Ascending aorta (tissue), 2 donors: ENCODE measurements around the gene SLC1A1. TPM values are rescaled to one million over a fixed set of nuclear protein-coding genes. Genes with fewer than 3 reads are reported as not detected.

ENCODE experiments used
- DNase-seq, 2 donors: peaks; one replicate each; pipeline ENCODE4 v3.0.0-alpha.2; 2019; ENCODE audit warnings: low spot score in 2 of 2
- H3K27ac ChIP-seq, 2 donors: fragments of 200-600 bp; sonication (generic); one replicate each; pipeline ENCODE4 v1.5.1; 2016 to 2017; ENCODE audit warnings: mild to moderate bottlenecking in 1 of 2
- H3K27me3 ChIP-seq: fragments of 200-600 bp; sonication (generic); one replicate; pipeline ENCODE4 v1.5.1; 2017
- H3K36me3 ChIP-seq, 2 donors: fragments of 200-600 bp; sonication (generic); one replicate each; pipeline ENCODE4 v1.5.1; 2016
- H3K4me1 ChIP-seq, 2 donors: fragments of 200-600 bp; sonication (generic); one replicate each; pipeline ENCODE4 v1.5.1; 2016 to 2017; ENCODE audit warnings: mild to moderate bottlenecking in 1 of 2
- H3K4me3 ChIP-seq, 2 donors: fragments of 200-600 bp; sonication (generic); one replicate each; pipeline ENCODE4 v1.5.1; 2016 to 2017; ENCODE audit warnings: mild to moderate bottlenecking in 1 of 2
- H3K9me3 ChIP-seq, 2 donors: fragments of 200-600 bp; sonication (generic); one replicate each; pipeline ENCODE4 v1.5.1; 2016
- intact Hi-C: fragments of 100-400 bp; cut with DNase I; formaldehyde crosslinking; loops from one replicate; pipeline ENCODE4 v1.15.1; 2023
- total RNA-seq: library from RNA; depleted of rRNA; stranded (reverse); fragments of >200 nt; gene quantifications from one replicate; pipeline ENCODE4 v1.1.0, GENCODE V29; 2016
- TF ChIP-seq, protein P1 (sequence below), 3 experiments: fragments of 200-600 bp in 2 of 3; fragments of 450-650 bp in 1 of 3; sonication (generic) in 2 of 3; IDR thresholded peaks; one replicate each; pipeline ENCODE4 v1.5.1; 2016 to 2019; ENCODE audit warnings: antibody characterized with exemption in 3 of 3, mild to moderate bottlenecking in 1 of 3, moderate library complexity in 1 of 3

Gene SLC1A1
- total RNA-seq, 1 donor from 2014 or later, result 6.5 TPM

DNA sequence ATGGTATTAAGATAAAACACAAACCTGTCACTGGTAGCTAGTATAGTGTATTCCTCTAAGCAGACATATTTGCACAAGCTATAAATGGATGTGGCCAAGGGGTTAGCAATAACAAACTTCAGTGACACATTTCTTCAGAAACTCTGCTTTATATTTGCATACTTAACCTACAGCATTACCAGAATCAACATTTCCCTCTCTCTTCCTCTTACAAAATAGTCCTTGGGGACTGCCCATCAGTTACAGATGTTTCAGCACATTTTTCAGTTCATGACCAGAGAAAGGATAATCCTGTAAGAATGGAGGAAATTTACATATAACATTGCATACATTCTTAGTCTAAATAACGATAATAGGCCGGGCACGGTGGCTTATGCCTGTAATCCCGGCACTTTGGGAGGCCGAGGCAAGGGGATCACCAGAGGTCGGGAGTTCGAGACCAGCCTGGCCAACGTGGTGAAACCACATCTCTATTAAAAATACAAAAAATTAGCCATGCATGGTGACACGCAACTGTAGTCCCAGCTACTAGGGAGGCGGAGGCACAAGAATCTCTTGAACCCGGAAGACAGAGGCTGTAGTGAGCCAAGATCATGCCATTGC is 25.3 kb upstream of the SLC1A1 start:
- no peak for DNase-seq
- Histone ChIP-seq H3K27me3 (no peaks in the 10 kb centered on the region), H3K4me3 (no peak overlapping the region), H3K4me1 (no peaks in the 10 kb centered on the region), H3K27ac (no peak overlapping the region), H3K9me3 (peaks cover 0 to 4% of the 10 kb centered on the region in 2 donors), H3K36me3 (no peaks in the 10 kb centered on the region)
- intact Hi-C loops, result no loop called here
- TF ChIP-seq, protein P1, sequence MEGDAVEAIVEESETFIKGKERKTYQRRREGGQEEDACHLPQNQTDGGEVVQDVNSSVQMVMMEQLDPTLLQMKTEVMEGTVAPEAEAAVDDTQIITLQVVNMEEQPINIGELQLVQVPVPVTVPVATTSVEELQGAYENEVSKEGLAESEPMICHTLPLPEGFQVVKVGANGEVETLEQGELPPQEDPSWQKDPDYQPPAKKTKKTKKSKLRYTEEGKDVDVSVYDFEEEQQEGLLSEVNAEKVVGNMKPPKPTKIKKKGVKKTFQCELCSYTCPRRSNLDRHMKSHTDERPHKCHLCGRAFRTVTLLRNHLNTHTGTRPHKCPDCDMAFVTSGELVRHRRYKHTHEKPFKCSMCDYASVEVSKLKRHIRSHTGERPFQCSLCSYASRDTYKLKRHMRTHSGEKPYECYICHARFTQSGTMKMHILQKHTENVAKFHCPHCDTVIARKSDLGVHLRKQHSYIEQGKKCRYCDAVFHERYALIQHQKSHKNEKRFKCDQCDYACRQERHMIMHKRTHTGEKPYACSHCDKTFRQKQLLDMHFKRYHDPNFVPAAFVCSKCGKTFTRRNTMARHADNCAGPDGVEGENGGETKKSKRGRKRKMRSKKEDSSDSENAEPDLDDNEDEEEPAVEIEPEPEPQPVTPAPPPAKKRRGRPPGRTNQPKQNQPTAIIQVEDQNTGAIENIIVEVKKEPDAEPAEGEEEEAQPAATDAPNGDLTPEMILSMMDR (IDR thresholded peaks at IDR 0.05), result no peak

DNA sequence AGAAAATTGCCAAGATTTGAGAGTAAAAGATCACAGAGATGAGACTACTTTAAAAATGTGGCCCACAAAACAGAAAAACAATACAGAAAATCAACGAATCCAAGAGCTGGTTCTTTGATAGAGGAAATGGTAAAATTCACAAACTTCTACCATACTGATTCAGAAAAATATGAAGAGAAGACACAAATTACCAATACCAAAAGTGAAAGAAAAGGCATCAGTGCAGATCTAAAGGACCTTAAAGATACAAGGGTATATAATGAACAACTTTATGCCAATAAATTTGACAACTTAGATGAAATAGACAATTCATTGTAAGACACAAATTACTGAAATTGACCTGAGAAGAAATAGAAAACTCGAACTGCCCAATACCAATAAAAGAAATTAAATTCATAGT is 24.4 kb upstream of the SLC1A1 start:
- Histone ChIP-seq H3K27ac (no peak overlapping the region), H3K4me1 (no peaks in the 10 kb centered on the region), H3K9me3 (peaks cover 0 to 4% of the 10 kb centered on the region in 2 donors), H3K27me3 (no peaks in the 10 kb centered on the region), H3K36me3 (no peaks in the 10 kb centered on the region), H3K4me3 (no peak overlapping the region)
- intact Hi-C loops, result no loop called here
- DNase-seq, result no peak
- TF ChIP-seq, protein P1 (IDR thresholded peaks at IDR 0.05), result no peak

DNA sequence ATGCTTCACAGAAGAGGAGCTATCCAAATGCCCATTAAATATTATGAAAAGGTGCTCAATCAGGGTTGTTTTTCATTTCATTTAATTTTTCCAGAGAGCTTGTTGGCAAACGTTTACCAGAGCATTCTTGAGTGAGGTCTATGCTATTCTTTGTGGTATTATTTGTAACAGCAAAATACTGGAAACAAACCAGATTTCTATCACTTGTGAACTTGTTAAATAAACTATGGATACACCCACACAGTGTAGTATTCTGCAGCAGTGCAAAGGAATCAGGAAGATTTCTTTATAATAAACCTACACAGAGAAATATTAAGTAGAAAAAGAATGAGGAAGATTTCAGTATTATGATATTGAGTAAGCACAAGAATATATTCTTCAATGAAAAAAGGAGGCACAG is 15.0 kb upstream of the SLC1A1 start:
- TF ChIP-seq, protein P1 (IDR thresholded peaks at IDR 0.05), result no peak
- Histone ChIP-seq H3K27ac (no peak overlapping the region), H3K9me3 (no peaks in the 10 kb centered on the region), H3K4me1 (no peaks in the 10 kb centered on the region), H3K36me3 (no peaks in the 10 kb centered on the region), H3K27me3 (no peaks in the 10 kb centered on the region), H3K4me3 (no peak overlapping the region)
- intact Hi-C loops, result no loop called here
- DNase-seq, result no peak

DNA sequence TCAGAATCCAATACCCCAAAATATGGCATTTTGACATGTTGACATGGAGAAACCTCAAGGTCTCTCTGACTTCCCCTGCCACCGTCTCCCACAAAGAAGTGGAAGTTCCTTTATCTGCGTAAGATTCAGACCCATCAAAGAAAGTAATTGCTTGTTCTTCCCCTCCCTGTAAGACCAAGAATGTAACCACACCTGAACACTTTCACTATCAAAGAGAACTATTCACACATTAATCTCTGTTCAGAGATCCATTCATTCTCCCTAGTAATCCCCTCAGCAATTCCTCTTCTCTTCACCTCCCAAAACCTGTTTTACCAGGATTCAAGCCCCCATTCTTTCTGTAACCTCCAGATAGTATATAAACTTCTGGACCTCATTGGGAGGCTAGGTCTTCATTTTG is 4.1 kb upstream of the SLC1A1 start:
- no peaks in the 10 kb centered on the region for H3K9me3 ChIP-seq
- no peak overlapping the region for H3K4me3 ChIP-seq
- intact Hi-C loops, result no loop called here

DNA sequence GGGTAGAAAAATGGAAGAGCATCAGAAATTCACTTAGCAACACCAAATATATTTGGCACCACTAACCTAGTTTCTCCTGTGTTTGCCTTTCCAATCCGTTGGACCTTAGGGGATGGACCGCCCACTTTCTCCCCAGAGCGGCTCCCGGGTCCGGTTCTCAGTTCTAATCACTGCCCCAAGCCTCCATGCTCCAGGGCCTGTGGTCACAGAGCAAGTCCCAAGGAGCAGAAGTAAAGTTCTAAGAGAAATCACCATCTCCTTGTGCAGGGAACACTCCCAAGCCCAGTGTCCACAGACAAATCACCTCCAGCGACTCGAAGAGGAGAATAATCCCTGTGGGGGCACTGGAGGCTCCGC is 728 bp upstream of the SLC1A1 start:
- peak overlapping the region; percentile 67 to 87 for H3K4me3 ChIP-seq
- peaks cover 0 to 6% of the 10 kb centered on the region in 2 donors for H3K4me1 ChIP-seq
- H3K27ac ChIP-seq, result peak overlapping the region; percentile 81 to 84
- H3K27me3 ChIP-seq, result no peaks in the 10 kb centered on the region
- intact Hi-C loops, result no loop called here
- TF ChIP-seq, protein P1 (IDR thresholded peaks at IDR 0.05), result no peak
- H3K36me3 ChIP-seq, result no peaks in the 10 kb centered on the region
- peak in 1 of 2 donors; percentile 65 for DNase-seq
- no peaks in the 10 kb centered on the region for H3K9me3 ChIP-seq

More for the DNA sequence above, 4.1 kb upstream of the SLC1A1 start:
- no peak for DNase-seq
- Histone ChIP-seq H3K27me3 (no peaks in the 10 kb centered on the region), H3K4me1 (peaks cover 0 to under 1% of the 10 kb centered on the region in 2 donors), H3K27ac (no peak overlapping the region), H3K36me3 (no peaks in the 10 kb centered on the region)
- TF ChIP-seq, protein P1 (IDR thresholded peaks at IDR 0.05), result no peak
